Stimulated activated CD4-positive, alpha-beta T cell treated with anti-CD3 and anti-CD28 coated beads, Interleukin-15, amount 100 ng/mL, for 24 hours (primary cell): ENCODE data around the gene STIM2.
"Not testable (repeated sequence)": the region's sequence is repeated elsewhere in the genome, so short reads cannot be mapped to it uniquely, and the experiment has no call there.

Experiments
- DNase-seq: peaks from one replicate; pipeline ENCODE4 v3.0.0-alpha.2; 2020

Gene STIM2

DNA sequence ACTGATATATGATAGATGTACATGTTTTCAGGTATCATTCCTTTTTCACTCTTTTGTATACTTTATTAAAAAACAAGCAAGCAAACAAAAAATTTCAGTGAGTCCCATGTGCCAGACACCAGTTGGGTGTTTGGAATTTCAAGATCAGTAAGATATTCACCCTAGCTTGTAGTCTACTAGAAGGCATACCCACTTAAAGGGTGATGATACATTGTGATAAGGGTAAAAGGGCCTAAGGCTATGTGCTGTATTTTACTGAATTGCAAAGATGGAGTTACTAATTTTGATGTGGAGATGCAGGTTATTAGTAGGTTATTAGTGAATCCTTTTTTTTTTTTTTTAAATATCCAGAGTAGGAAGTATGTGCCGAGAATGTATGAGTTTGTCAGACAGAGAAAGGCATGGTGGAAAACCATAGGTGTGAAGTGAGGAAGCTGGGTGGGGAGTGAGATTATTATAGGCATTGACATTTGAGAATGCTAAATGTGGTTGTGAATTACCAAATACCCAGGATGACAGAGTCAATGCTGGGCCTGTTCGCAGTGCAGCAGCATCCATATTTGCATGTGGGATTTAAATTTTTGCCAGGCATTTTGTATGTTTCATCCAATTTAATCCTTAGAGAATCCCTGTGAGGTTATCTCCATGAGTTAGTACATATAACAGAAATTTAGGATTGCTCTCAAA, 10.1 kb downstream of the STIM2 start:
- DNase-seq = no peak

DNA sequence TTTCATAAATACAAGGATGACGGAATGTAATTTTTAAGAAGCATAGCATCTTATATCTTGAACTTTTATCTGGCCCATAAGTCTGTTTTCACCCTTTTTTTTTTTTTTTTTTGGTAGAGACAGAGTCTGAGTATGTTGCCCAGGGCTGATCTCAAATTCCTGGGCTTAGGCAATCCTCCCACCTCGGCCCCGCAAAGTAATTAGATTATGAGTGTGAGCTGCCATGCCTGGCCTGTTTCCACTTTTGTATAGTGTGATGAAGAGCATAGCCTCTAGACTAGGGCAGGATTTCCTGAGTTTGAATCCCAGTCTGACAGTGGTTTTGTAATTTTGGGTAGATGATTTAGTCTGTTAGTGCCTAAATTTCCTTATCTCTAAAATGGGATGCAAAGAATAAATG, 11.0 kb downstream of the STIM2 start:
- DNase-seq = no peak

DNA sequence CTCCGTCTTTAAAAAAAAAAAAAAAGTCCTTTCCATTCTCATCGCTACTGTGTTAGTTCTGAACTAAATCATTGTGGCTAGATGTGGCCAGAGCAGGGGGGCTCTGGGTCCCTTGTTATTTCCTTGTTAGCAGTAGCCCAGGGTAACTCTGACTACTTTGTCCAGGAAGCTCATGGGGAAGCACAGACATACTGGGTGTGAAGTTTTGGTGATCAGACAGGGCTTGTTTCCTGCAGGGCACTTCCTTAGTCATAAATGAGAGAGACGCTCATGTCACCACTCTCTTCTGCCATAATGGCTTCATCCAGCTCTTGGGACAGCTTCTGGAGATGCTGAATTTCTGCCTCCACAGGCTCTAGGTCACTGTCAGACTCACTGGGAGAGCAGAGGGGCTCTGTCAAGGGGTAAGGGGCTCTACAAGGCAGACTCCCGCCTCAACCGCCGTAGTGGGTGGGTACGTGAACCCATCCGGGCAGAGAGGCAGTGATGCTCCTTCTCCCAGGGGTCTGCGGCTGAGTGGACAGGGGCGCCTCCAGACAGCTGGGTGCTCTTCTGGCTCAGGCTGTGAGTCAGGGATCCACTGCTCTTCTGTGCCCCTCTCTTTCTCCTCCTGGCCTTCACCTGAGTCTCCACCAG, 12.9 kb downstream of the STIM2 start:
- peak; percentile 63 for DNase-seq

GRCh38 chr4:26874110-26874509, 13.5 kb downstream of the STIM2 start:
- no peak for DNase-seq

DNA sequence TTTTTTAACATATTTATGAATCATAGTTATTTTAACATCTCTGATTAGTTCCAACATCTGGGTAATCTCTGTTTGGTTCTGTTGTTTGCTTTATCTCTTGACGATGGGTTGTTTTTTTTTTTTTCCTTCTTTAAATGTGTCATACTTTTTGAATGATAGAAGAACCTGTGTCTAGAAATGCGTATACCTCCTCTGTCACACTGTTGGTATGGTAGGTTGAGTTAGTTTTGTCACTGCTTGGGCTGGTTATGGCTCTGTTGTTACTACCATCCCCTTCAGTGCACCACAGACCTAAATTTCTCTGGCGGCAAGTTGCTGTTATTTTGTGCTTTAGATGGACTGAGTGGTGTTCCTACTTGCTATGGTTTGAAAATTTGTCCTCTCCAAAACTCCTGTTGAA, 16.8 kb downstream of the STIM2 start:
- no peak for DNase-seq

- no peak for DNase-seq
Observed at GRCh38 chr4:26877961-26878360, 17.3 kb downstream of the STIM2 start.

GRCh38 chr4:26878794-26879391, 18.3 kb downstream of the STIM2 start:
- no peak for DNase-seq

GRCh38 chr4:26879805-26880204, 19.2 kb downstream of the STIM2 start:
- no peak for DNase-seq

- no peak for DNase-seq
Observed at GRCh38 chr4:26884026-26884425, 23.4 kb downstream of the STIM2 start.

DNA sequence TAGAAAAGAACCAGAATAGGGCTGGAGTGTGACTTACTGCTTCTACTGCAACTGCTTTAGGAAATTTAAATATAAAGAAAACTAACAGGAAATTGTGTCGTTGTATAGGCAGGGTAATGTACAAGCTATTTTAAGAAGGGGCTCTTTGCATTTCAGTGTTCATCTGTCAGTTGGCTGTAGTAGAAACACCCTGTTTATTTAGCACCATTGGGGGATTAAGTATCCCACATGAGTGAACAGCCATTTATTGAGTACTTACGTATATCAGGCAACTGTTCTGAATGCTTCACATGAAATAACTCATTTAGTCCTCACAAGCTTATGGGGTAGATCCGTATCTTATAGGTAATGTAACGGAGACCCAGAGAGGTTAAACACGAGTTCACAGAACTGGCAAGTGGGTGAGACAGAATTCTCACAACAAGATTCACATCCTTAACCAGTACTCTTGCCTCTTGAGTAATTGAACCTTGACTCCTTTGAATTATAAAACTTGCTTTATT, 23.9 kb downstream of the STIM2 start:
- DNase-seq = no peak

DNA sequence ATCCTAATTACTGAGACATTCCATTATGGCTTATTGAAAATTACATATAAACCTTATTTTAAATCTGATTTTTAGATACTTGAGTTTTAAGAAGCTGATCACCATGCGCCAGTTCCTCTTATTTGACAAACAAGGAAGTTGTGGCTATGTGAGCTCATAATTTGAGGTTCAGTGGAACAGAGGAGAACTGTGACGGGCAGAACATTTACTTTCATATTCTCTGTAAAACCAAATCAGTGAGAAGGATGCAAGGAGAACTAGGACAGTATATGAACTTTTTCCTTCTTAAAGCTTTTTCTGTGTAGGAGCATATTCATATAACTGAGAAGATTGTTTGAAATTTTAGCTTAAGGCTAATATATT, 25.3 kb downstream of the STIM2 start:
- DNase-seq = peak; percentile 33

GRCh38 chr4:26887143-26887542, 26.5 kb downstream of the STIM2 start:
- DNase-seq = no peak

DNA sequence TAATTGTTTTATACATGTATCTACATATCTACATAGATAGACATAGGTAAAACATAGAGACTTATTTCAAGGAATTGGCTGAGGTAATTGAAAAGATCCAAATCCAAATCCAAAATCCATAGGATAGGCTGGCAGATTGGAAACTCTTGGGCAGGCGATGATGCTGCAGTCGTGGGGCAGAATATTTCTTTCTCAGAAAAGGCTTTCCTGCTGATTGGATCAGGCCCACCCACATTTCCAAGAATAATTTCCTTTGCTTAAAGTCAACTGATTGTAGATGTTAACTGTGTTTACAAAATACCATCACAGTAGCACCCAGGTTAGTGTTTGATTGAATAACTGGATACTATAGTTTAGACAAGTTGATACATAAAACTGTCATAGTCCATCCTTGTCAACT, 27.2 kb downstream of the STIM2 start:
- DNase-seq = no peak

DNA sequence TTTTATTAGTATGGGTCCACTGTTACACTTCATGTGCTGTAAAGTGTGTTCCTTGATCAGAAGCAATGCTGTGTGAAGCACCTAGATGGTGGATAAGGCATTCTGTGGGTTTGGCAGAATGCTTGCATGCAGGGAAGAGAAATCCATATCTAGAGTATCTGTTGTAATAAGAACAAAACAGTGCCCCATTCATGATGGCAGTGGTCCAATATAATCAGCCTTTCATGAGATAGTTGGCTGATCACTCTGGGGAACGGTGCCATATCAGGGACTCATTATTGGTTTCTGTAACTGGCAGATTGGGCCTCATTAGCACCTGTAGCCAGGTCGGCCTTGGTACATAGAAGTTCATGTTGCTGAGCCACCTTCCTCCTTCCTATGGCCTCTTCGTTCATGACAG, 28.7 kb downstream of the STIM2 start:
- DNase-seq = no peak

GRCh38 chr4:26891054-26891453, 30.4 kb downstream of the STIM2 start:
- no peak for DNase-seq

GRCh38 chr4:26891867-26892266, 31.2 kb downstream of the STIM2 start:
- DNase-seq = no peak

- DNase-seq = no peak
Observed at GRCh38 chr4:26892480-26893150, 32.0 kb downstream of the STIM2 start.

DNA sequence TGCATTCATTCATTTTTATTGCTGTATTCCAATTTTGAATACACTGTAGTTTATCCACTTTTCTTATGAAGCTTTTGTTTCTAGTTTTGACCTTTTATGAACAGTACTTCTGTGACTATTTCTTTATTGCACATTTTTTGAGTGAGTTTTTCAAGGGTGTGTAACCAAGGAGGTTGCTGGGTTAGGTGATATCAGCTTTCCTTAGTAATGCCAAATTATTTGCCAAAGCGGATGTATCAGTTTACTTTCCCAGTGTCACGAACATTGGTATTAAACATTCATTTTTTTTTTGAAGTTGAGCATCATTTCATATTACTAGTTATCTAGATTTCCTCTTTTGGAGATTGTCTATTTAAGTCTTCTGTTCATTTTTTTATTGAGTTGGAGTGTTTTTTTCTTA, 32.9 kb downstream of the STIM2 start:
- DNase-seq = no peak

GRCh38 chr4:26894881-26895280, 34.2 kb downstream of the STIM2 start:
- not testable (repeated sequence) for DNase-seq

DNA sequence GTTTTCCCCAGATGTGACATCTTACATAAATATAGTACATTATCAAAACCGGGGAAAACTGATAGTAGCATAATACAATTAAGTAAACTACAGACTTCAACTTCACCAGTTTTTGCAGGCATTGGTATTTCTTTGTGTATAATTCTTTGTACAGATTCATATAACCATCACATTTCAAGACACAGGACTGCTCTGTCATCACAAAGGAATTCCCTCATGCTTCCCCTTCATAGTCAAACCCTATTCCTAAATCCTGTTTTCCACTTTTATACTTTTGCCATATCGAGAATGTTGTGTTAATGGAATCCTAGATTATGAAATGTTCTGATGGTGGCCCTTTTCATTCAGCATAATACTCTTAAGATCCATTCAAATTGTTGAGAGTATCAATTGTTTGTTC, 36.0 kb downstream of the STIM2 start:
- DNase-seq = no peak

DNA sequence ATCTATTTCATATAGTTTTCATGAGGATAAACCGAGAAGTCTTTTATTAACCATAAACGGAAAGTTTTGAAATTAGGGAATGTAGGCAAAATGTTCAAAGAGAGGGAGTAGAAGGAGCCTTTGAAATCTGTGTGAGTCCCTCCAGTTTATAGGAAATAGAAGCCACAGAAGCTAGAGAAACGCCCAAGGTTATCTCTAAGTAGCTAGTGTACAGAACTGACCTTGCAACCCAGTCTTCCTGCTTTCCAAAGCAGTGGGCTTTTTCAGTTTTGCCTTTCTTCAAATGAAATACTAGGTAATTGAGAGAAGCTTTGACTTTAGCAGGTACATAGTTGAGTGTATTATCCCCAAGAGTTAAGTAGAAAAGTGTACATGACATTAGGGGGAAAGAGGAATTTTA, 39.4 kb downstream of the STIM2 start:
- no peak for DNase-seq

DNA sequence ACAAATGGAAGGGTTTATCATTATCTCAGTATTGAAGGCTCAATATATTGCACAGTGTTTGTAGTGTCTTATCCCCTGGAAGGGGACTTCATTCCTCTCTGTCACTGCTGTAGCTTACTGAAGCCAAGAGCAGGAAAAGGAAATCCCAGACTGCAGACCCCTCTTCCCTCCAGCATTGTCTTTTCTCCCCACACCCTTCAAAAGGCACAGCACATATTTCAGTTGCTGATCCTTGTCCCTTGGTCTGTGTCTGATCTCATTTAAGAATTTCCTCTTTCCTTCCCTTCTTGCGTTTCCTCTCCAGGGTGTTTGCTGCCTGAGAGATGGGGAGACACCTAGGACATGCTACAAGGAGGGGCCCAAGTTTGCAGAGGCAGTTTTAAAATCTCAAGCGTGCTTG, 40.1 kb downstream of the STIM2 start:
- no peak for DNase-seq

DNA sequence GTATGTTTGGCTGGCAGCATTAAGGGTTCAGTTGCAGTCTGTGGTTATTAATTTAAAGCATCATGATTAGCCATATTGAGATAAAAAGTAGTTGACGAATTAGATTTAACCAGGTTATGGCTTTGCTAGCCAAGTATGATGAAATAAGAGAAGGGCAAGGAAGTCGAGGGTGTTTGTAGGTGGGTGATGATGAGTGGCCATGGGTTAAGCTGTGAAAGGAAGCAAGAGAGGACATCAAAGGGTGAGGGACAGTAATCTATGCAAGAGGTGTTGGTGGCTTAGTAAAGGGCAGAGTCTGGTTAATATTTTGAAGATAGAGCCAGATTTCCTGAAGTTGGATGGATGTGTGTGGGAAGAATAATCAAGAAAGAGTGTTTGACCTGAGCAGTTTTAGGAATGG, 44.5 kb downstream of the STIM2 start:
- no peak for DNase-seq
